ENCODE measurements around the gene POU5F1.

The POU5F1 gene

GRCh38 chr6:31120151-31120915, 50.1 kb downstream of the POU5F1 start, which contains the start of gene CDSN:
Gene CDSN (minus strand): TSS chr6:31120446. CDS start chr6:31120419, 27 bp downstream.
- no peak for TF ChIP-seq REST (IDR thresholded peaks at IDR 0.05; ENCODE audit: insufficient read depth in 1 of 2, low read depth in 2 of 2, low read length in 2 of 2)
- no peak for TF ChIP-seq TAF1 (IDR thresholded peaks at IDR 0.05; ENCODE audit: borderline replicate concordance, insufficient read depth, low read length)
- TF ChIP-seq SIN3A (IDR thresholded peaks at IDR 0.05; ENCODE audit: borderline replicate concordance, insufficient read depth, low read length): no peak

- TF ChIP-seq SIN3A (IDR thresholded peaks at IDR 0.05; ENCODE audit: borderline replicate concordance, insufficient read depth, low read length): no peak
- TF ChIP-seq REST (IDR thresholded peaks at IDR 0.05; ENCODE audit: insufficient read depth in 1 of 2, low read depth in 2 of 2, low read length in 2 of 2): no peak
- TF ChIP-seq FOXP2 (optimal IDR thresholded peaks at IDR 0.05; ENCODE audit: borderline replicate concordance, extremely low read depth, extremely low read length, insufficient read depth): no peak
- TF ChIP-seq TAF1 (IDR thresholded peaks at IDR 0.05; ENCODE audit: borderline replicate concordance, insufficient read depth, low read length): no peak
- no peak for TF ChIP-seq POLR2AphosphoS5 (IDR thresholded peaks at IDR 0.05; ENCODE audit: low read depth, low read length)
Measured at GRCh38 chr6:31118178-31118577, 52.3 kb downstream of the POU5F1 start.

GRCh38 chr6:31116661-31117385, 53.7 kb downstream of the POU5F1 start:
- no peak for TF ChIP-seq REST (IDR thresholded peaks at IDR 0.05; ENCODE audit: insufficient read depth in 1 of 2, low read depth in 2 of 2, low read length in 2 of 2)
- no peak for TF ChIP-seq FOXP2 (optimal IDR thresholded peaks at IDR 0.05; ENCODE audit: borderline replicate concordance, extremely low read depth, extremely low read length, insufficient read depth)
- peak; percentile 32; the same call in 1 of the 2 replicates for TF ChIP-seq TAF1 (IDR thresholded peaks at IDR 0.05; ENCODE audit: borderline replicate concordance, insufficient read depth, low read length)
- no peak for TF ChIP-seq POLR2AphosphoS5 (IDR thresholded peaks at IDR 0.05; ENCODE audit: low read depth, low read length)
- TF ChIP-seq SIN3A (IDR thresholded peaks at IDR 0.05; ENCODE audit: borderline replicate concordance, insufficient read depth, low read length): no peak

GRCh38 chr6:31115941-31116560, 54.4 kb downstream of the POU5F1 start:
- TF ChIP-seq SIN3A (IDR thresholded peaks at IDR 0.05; ENCODE audit: borderline replicate concordance, insufficient read depth, low read length) (no peak), FOXP2 (optimal IDR thresholded peaks at IDR 0.05; ENCODE audit: borderline replicate concordance, extremely low read depth, extremely low read length, insufficient read depth) (no peak), TAF1 (IDR thresholded peaks at IDR 0.05; ENCODE audit: borderline replicate concordance, insufficient read depth, low read length) (no peak), POLR2AphosphoS5 (IDR thresholded peaks at IDR 0.05; ENCODE audit: low read depth, low read length) (no peak), REST (IDR thresholded peaks at IDR 0.05; ENCODE audit: insufficient read depth in 1 of 2, low read depth in 2 of 2, low read length in 2 of 2) (no peak)
